ENCODE results near the gene FHIT.

- TF ChIP-seq CTCF (IDR thresholded peaks at IDR 0.05; ENCODE audit: insufficient read depth, low read length, poor library complexity, severe bottlenecking) (no peak), EZH2phosphoT487 (conservative IDR thresholded peaks at IDR 0.05; ENCODE audit: low read length) (no peak)
These were observed 543.7 kb downstream of the FHIT start for GRCh38 chr3:60707452-60708020.
